Activated CD4-positive, alpha-beta memory T cell treated with anti-CD3 and anti-CD28 coated beads, Interleukin-2, amount 10 ng/mL, durations not matched to agents 7 days and 5 days (primary cell): ENCODE data around the gene RAD23A. TPM values are rescaled to one million over a fixed set of nuclear protein-coding genes. Genes with fewer than 3 reads are reported as not detected.
"Not testable (repeated sequence)": the region's sequence is repeated elsewhere in the genome, so short reads cannot be mapped to it uniquely, and the experiment has no call there.

Experiments used
- CTCF ChIA-PET: fragments of 350-600 bp; sonication (Branson Sonifier 250); formaldehyde crosslinking; loops from one replicate; lab custom pipeline; 2021; ENCODE audit warnings: antibody characterized with exemption, inconsistent platforms; lab: Charles Lee
- POLR2A ChIA-PET: fragments of 350-600 bp; sonication (Branson Sonifier 250); formaldehyde crosslinking; loops from one replicate; lab custom pipeline; 2021; ENCODE audit warnings: antibody characterized with exemption; lab: Charles Lee
- DNase-seq: peaks from one replicate; pipeline ENCODE4 v3.0.0-alpha.2; 2020
- H3K27ac Mint-ChIP-seq: one replicate; pipeline ENCODE4 v1.8.0; 2021; ENCODE audit warnings: mild to moderate bottlenecking, mixed read lengths
- H3K27me3 Mint-ChIP-seq: one replicate; pipeline ENCODE4 v1.8.0; 2021; ENCODE audit warnings: mixed read lengths
- H3K36me3 Mint-ChIP-seq: one replicate; pipeline ENCODE4 v1.8.0; 2021; ENCODE audit warnings: low read depth, mixed read lengths
- H3K4me1 Mint-ChIP-seq: one replicate; pipeline ENCODE4 v1.8.0; 2021; ENCODE audit warnings: mixed read lengths
- H3K4me3 Mint-ChIP-seq: one replicate; pipeline ENCODE4 v1.8.0; 2021; ENCODE audit warnings: mild to moderate bottlenecking, mixed read lengths
- H3K9me3 Mint-ChIP-seq: one replicate; pipeline ENCODE4 v1.8.0; 2021; ENCODE audit warnings: mixed read lengths
- total RNA-seq, 2 experiments: library from RNA; stranded (reverse); gene quantifications; one replicate each; pipeline ENCODE4 v1.2.3, GENCODE V29; 2021

RAD23A gene
- 100 to 1,000 TPM; 119 to 123 TPM for total RNA-seq

GRCh38 chr19:12945479-12946091 lies at the start of gene RAD23A:
RAD23A (plus strand) TSS chr19:12945862; CDS start chr19:12945949, 87 bp downstream.
- Mint-ChIP-seq H3K4me3 (peak within 1 kb of the TSS; percentile 92), H3K27ac (peak within 1 kb of the TSS; percentile 92), H3K9me3 (no peaks in the 10 kb centered on the region), H3K36me3 (peaks cover 85% of the 10 kb centered on the region), H3K4me1 (peaks cover 76% of the 10 kb centered on the region), H3K27me3 (no peaks in the 10 kb centered on the region)
- ChIA-PET POLR2A (interaction anchor here (0.9 to 5.4 kb wide), 6 partner anchors 8 to 65 kb away, joined by 5 to 43 read pairs (median 10); partner anchors contain the start of genes CALR, DNASE2, FARSA and GADD45GIP1), CTCF (interaction anchor here (0.9 to 1.3 kb wide), 3 partner anchors 9 to 60 kb away, joined by 4 to 14 read pairs (median 4); no protein-coding TSS in a partner anchor)
- DNase-seq, result peak; percentile 99

- no peaks in the 10 kb centered on the region for H3K27me3 Mint-ChIP-seq
- H3K27ac Mint-ChIP-seq, result no peak overlapping the region
- peaks cover 14% of the 10 kb centered on the region for H3K4me1 Mint-ChIP-seq
- H3K36me3 Mint-ChIP-seq, result peaks cover 10% of the 10 kb centered on the region
- DNase-seq, result no peak
- H3K9me3 Mint-ChIP-seq, result no peaks in the 10 kb centered on the region
- H3K4me3 Mint-ChIP-seq, result no peak overlapping the region
- POLR2A ChIA-PET, result interaction anchor here (1.1 kb wide), 1 partner anchor 18 kb away, joined by 3 read pairs; no protein-coding TSS in a partner anchor
- CTCF ChIA-PET, result interaction anchor here (0.6 kb wide), 1 partner anchor 540 kb away, joined by 5 read pairs; no protein-coding TSS in a partner anchor
Observed at GRCh38 chr19:12896460-12896859, 49.2 kb upstream of the RAD23A start.

- ChIA-PET POLR2A (interaction anchor here (1.2 to 2.1 kb wide), 3 partner anchors 9 to 14 kb away, joined by 4 to 11 read pairs (median 6); partner anchors contain the start of gene GCDH), CTCF (interaction anchor here (0.5 to 2.8 kb wide), 5 partner anchors 20 to 102 kb away, joined by 3 to 8 read pairs (median 4); no protein-coding TSS in a partner anchor)
- no peak overlapping the region for H3K27ac Mint-ChIP-seq
- no peaks in the 10 kb centered on the region for H3K9me3 Mint-ChIP-seq
- H3K36me3 Mint-ChIP-seq, result peaks cover 4% of the 10 kb centered on the region
- no peak for DNase-seq
- no peaks in the 10 kb centered on the region for H3K27me3 Mint-ChIP-seq
- H3K4me3 Mint-ChIP-seq, result no peak overlapping the region
- peaks cover 4% of the 10 kb centered on the region for H3K4me1 Mint-ChIP-seq
Observed at GRCh38 chr19:12899891-12900518, 45.7 kb upstream of the RAD23A start.

- H3K36me3 Mint-ChIP-seq, result no peaks in the 10 kb centered on the region
- ChIA-PET POLR2A (interaction anchor here (1.7 kb wide), 1 partner anchor 12 kb away, joined by 11 read pairs; the partner anchor contains the start of gene SYCE2), CTCF (no interaction called here)
- H3K27ac Mint-ChIP-seq, result no peak overlapping the region
- peaks cover 3% of the 10 kb centered on the region for H3K4me1 Mint-ChIP-seq
- no peaks in the 10 kb centered on the region for H3K9me3 Mint-ChIP-seq
- H3K27me3 Mint-ChIP-seq, result no peaks in the 10 kb centered on the region
- H3K4me3 Mint-ChIP-seq, result no peak overlapping the region
- DNase-seq, result no peak
Observed at GRCh38 chr19:12907166-12907565, 38.5 kb upstream of the RAD23A start.

GRCh38 chr19:12912571-12912970 lies 33.1 kb upstream of the RAD23A start:
- POLR2A ChIA-PET, result interaction anchor here (0.9 to 5.8 kb wide), 3 partner anchors 20 to 26 kb away, joined by 3 to 37 read pairs (median 16); partner anchors contain the start of genes CALR, FARSA and GCDH
- no peaks in the 10 kb centered on the region for H3K9me3 Mint-ChIP-seq
- CTCF ChIA-PET, result interaction anchor here (1.0 to 1.5 kb wide), 3 partner anchors 15 to 152 kb away, joined by 3 read pairs; no protein-coding TSS in a partner anchor
- H3K4me1 Mint-ChIP-seq, result peaks cover 30% of the 10 kb centered on the region
- no peaks in the 10 kb centered on the region for H3K27me3 Mint-ChIP-seq
- no peak for DNase-seq
- no peak overlapping the region for H3K4me3 Mint-ChIP-seq
- H3K36me3 Mint-ChIP-seq, result no peaks in the 10 kb centered on the region
- no peak overlapping the region for H3K27ac Mint-ChIP-seq

GRCh38 chr19:12913011-12913561 lies 32.6 kb upstream of the RAD23A start:
- no peaks in the 10 kb centered on the region for H3K9me3 Mint-ChIP-seq
- H3K27me3 Mint-ChIP-seq, result no peaks in the 10 kb centered on the region
- peaks cover 30% of the 10 kb centered on the region for H3K4me1 Mint-ChIP-seq
- DNase-seq, result no peak
- H3K27ac Mint-ChIP-seq, result no peak overlapping the region
- ChIA-PET POLR2A (interaction anchor here (1.2 to 5.8 kb wide), 9 partner anchors 9 to 53 kb away, joined by 3 to 37 read pairs (median 6); partner anchors contain the start of genes CALR, FARSA, GADD45GIP1 and GCDH), CTCF (interaction anchor here (0.6 to 2.7 kb wide), 7 partner anchors 15 to 190 kb away, joined by 3 to 16 read pairs (median 3); partner anchors contain the start of gene GCDH)
- no peak overlapping the region for H3K4me3 Mint-ChIP-seq
- no peaks in the 10 kb centered on the region for H3K36me3 Mint-ChIP-seq

- peaks cover 3% of the 10 kb centered on the region for H3K36me3 Mint-ChIP-seq
- H3K4me3 Mint-ChIP-seq, result peak overlapping the region; percentile 44
- ChIA-PET CTCF (interaction anchor here (0.6 to 2.7 kb wide), 5 partner anchors 14 to 191 kb away, joined by 3 to 16 read pairs (median 7); partner anchors contain the start of gene GCDH), POLR2A (interaction anchor here (0.7 to 5.8 kb wide), 13 partner anchors 10 to 191 kb away, joined by 3 to 37 read pairs (median 4); partner anchors contain the start of genes CALR, FARSA, GADD45GIP1 and GCDH)
- peaks cover 36% of the 10 kb centered on the region for H3K4me1 Mint-ChIP-seq
- H3K27me3 Mint-ChIP-seq, result no peaks in the 10 kb centered on the region
- peak overlapping the region; percentile 95 for H3K27ac Mint-ChIP-seq
- no peaks in the 10 kb centered on the region for H3K9me3 Mint-ChIP-seq
- peak; percentile 73 for DNase-seq
Observed at GRCh38 chr19:12913851-12914690, 31.6 kb upstream of the RAD23A start.

GRCh38 chr19:12915860-12916259 lies 29.8 kb upstream of the RAD23A start:
- POLR2A ChIA-PET, result interaction anchor here (1.0 to 5.8 kb wide), 3 partner anchors 17 to 30 kb away, joined by 5 to 37 read pairs (median 8); partner anchors contain the start of genes CALR and FARSA
- H3K9me3 Mint-ChIP-seq, H3K27me3 Mint-ChIP-seq, H3K4me3 Mint-ChIP-seq, DNase-seq, H3K36me3 Mint-ChIP-seq: not testable (repeated sequence)
- peak overlapping the region; percentile 24 for H3K27ac Mint-ChIP-seq
- peaks cover 45% of the 10 kb centered on the region for H3K4me1 Mint-ChIP-seq
- CTCF ChIA-PET, result interaction anchor here (2.7 kb wide), 1 partner anchor 31 kb away, joined by 16 read pairs; no protein-coding TSS in a partner anchor

- DNase-seq, result no peak
- peak overlapping the region; percentile 78 for H3K27ac Mint-ChIP-seq
- CTCF ChIA-PET, result interaction anchor here (0.7 to 1.2 kb wide), 2 partner anchors 14 to 19 kb away, joined by 3 read pairs; no protein-coding TSS in a partner anchor
- peaks cover 16% of the 10 kb centered on the region for H3K36me3 Mint-ChIP-seq
- H3K4me1 Mint-ChIP-seq, result peaks cover 45% of the 10 kb centered on the region
- POLR2A ChIA-PET, result interaction anchor here (0.6 kb wide), 1 partner anchor 127 kb away, joined by 3 read pairs; the partner anchor contains the start of gene JUNB
- no peaks in the 10 kb centered on the region for H3K9me3 Mint-ChIP-seq
- H3K27me3 Mint-ChIP-seq, result no peaks in the 10 kb centered on the region
- peak overlapping the region; percentile 17 for H3K4me3 Mint-ChIP-seq
Observed at GRCh38 chr19:12918253-12918652, 27.4 kb upstream of the RAD23A start.

GRCh38 chr19:12921047-12921446 lies 24.6 kb upstream of the RAD23A start:
- DNase-seq, result no peak
- H3K27ac Mint-ChIP-seq, result peak overlapping the region; percentile 30

GRCh38 chr19:12922959-12923358 lies 22.7 kb upstream of the RAD23A start:
- H3K36me3 Mint-ChIP-seq, result peaks cover 49% of the 10 kb centered on the region
- H3K4me3 Mint-ChIP-seq, result no peak overlapping the region
- POLR2A ChIA-PET, result interaction anchor here (0.8 kb wide), 1 partner anchor 10 kb away, joined by 3 read pairs; no protein-coding TSS in a partner anchor
- no peak for DNase-seq
- no peak overlapping the region for H3K27ac Mint-ChIP-seq
- CTCF ChIA-PET, result no interaction called here
- H3K4me1 Mint-ChIP-seq, result peaks cover 20% of the 10 kb centered on the region
- H3K27me3 Mint-ChIP-seq, result no peaks in the 10 kb centered on the region
- no peaks in the 10 kb centered on the region for H3K9me3 Mint-ChIP-seq

More at GRCh38 chr19:12921047-12921446, 24.6 kb upstream of the RAD23A start:
- ChIA-PET POLR2A (interaction anchor here (1.6 to 2.8 kb wide), 4 partner anchors 12 to 36 kb away, joined by 3 to 15 read pairs (median 10); partner anchors contain the start of genes FARSA and GCDH), CTCF (interaction anchor here (1.4 kb wide), 1 partner anchor 44 kb away, joined by 4 read pairs; no protein-coding TSS in a partner anchor)
- peaks cover 36% of the 10 kb centered on the region for H3K36me3 Mint-ChIP-seq
- no peaks in the 10 kb centered on the region for H3K9me3 Mint-ChIP-seq
- no peak overlapping the region for H3K4me3 Mint-ChIP-seq
- H3K4me1 Mint-ChIP-seq, result peaks cover 24% of the 10 kb centered on the region
- no peaks in the 10 kb centered on the region for H3K27me3 Mint-ChIP-seq
